ENCODE results near the gene KCNH3. TPM values are rescaled to one million over a fixed set of nuclear protein-coding genes. Genes with fewer than 3 reads are reported as not detected.
A peak's percentile ranks its signal among the peaks of the same experiment; 100 is the strongest.

KCNH3 gene
- total RNA-seq, 1 donor from 2014 or later, result 0.12 TPM

GRCh38 chr12:49511410-49511809, 27.4 kb upstream of the KCNH3 start:
- H3K4me3 ChIP-seq (ENCODE audit: low read depth, low read length), result no peak overlapping the region
- TF ChIP-seq, protein P1, sequence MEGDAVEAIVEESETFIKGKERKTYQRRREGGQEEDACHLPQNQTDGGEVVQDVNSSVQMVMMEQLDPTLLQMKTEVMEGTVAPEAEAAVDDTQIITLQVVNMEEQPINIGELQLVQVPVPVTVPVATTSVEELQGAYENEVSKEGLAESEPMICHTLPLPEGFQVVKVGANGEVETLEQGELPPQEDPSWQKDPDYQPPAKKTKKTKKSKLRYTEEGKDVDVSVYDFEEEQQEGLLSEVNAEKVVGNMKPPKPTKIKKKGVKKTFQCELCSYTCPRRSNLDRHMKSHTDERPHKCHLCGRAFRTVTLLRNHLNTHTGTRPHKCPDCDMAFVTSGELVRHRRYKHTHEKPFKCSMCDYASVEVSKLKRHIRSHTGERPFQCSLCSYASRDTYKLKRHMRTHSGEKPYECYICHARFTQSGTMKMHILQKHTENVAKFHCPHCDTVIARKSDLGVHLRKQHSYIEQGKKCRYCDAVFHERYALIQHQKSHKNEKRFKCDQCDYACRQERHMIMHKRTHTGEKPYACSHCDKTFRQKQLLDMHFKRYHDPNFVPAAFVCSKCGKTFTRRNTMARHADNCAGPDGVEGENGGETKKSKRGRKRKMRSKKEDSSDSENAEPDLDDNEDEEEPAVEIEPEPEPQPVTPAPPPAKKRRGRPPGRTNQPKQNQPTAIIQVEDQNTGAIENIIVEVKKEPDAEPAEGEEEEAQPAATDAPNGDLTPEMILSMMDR (conservative IDR thresholded peaks at IDR 0.05; ENCODE audit: low read depth, low read length), result no peak
- DNase-seq (ENCODE audit: low read depth), result no peak

DNA sequence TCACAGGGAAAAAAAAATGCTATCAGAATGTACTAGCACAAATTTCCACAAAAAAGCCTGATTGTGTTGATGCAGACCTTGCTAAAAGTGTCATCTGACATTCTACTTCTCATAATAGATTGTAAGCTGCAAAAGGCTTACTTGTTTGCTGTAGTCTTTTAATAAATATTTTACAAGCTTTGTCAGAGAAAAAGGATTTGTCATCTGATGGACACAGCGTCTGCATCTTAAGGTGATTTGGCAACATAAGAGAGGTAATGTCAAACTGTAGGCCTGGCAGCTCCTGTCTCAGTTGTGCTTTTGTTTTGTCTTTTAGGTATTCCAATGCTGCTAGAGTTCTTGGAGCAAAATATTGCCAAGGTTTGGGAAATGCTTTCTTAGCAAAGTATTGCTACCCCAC, 26.3 kb upstream of the KCNH3 start:
- no peak for DNase-seq (ENCODE audit: low read depth)
- TF ChIP-seq, protein P1 (conservative IDR thresholded peaks at IDR 0.05; ENCODE audit: low read depth, low read length), result no peak
- H3K4me3 ChIP-seq (ENCODE audit: low read depth, low read length), result no peak overlapping the region

GRCh38 chr12:49515266-49515665, 23.6 kb upstream of the KCNH3 start:
- no peak overlapping the region for H3K4me3 ChIP-seq (ENCODE audit: low read depth, low read length)
- DNase-seq (ENCODE audit: low read depth), result peak; percentile 73
- TF ChIP-seq, protein P1 (conservative IDR thresholded peaks at IDR 0.05; ENCODE audit: low read depth, low read length), result no peak

- TF ChIP-seq, protein P1 (conservative IDR thresholded peaks at IDR 0.05; ENCODE audit: low read depth, low read length), result no peak
- DNase-seq (ENCODE audit: low read depth), result no peak
- H3K4me3 ChIP-seq (ENCODE audit: low read depth, low read length), result no peak overlapping the region
Measured at GRCh38 chr12:49518914-49519573, 19.8 kb upstream of the KCNH3 start.

GRCh38 chr12:49519574-49519936, 19.3 kb upstream of the KCNH3 start:
- DNase-seq (ENCODE audit: low read depth), result no peak
- H3K4me3 ChIP-seq (ENCODE audit: low read depth, low read length), result no peak overlapping the region
- TF ChIP-seq, protein P1 (conservative IDR thresholded peaks at IDR 0.05; ENCODE audit: low read depth, low read length), result no peak

DNA sequence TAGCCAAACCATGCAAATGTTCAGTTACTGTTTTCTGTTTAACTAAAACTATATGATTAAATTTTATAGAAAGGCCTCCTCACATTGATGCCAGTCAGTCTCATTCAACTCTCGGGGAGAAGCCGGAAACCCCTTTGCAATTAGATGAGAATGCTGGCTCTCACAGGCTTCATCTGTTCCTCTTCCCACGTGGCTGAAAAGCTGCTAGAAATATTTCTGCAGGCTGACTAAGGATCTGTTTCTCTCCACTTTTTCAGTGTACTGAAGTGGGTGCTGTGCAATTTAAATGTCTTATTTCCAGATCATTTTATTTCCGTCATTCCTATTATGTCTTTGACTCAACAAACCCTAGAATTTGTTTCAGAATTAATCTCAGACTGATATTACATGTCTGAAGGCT, 17.4 kb upstream of the KCNH3 start:
- TF ChIP-seq, protein P1 (conservative IDR thresholded peaks at IDR 0.05; ENCODE audit: low read depth, low read length), result no peak
- no peak overlapping the region for H3K4me3 ChIP-seq (ENCODE audit: low read depth, low read length)
- DNase-seq (ENCODE audit: low read depth), result no peak

GRCh38 chr12:49524660-49525324, 14.0 kb upstream of the KCNH3 start:
- TF ChIP-seq, protein P1 (conservative IDR thresholded peaks at IDR 0.05; ENCODE audit: low read depth, low read length), result no peak
- no peak for DNase-seq (ENCODE audit: low read depth)
- H3K4me3 ChIP-seq (ENCODE audit: low read depth, low read length), result no peak overlapping the region

Measured in epithelial cell of proximal tubule (primary cell).